GM18867 (cell line): ENCODE data around the gene FUT7.
"Not testable (repeated sequence)": the region's sequence is repeated elsewhere in the genome, so short reads cannot be mapped to it uniquely, and the experiment has no call there.

ENCODE experiments used
- ATAC-seq: cut with Tn5 transposase; IDR thresholded peaks from one replicate; pipeline ENCODE4 v1.9.1; 2021; ENCODE audit warnings: mild to moderate bottlenecking, moderate library complexity; ENCODE audit not compliant: unreplicated experiment

Gene FUT7

DNA sequence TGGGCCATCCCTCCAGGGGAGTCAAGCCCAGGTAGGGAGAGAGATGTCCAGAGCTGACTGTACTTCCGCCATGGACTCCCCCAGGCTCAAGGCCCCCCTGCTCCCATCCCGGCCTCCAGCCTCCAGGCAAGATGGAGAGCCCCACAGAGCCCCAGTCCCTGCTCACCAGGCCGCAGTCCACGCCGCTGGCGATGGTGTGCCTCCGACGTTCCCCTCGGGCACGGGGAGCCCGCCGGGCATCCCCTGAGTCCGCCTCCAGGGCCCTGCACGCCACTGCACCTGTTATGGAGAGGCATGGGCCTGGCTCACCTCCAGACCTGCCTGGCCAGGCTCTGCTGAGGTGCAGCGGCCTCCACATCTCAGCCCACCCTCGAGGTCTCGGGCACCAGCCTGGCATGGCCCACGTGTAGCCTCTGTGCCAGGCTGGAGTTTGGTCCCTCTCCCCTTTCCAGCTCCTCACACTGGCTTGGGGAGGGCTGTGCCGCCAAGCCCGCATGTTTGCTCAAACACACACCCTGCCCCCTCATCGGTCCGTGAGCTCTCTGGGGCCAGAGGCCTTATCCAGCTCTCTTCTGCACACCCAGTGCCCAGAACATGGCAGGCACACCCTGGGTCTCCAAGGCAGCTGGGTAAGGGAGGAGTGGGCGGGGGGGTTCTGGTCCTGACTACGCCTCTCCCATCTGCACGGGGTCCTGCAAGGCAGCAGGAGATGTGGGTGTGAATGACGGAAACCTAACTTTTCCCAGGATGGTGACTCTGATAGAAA lies 34.4 kb upstream of the FUT7 start:
- ATAC-seq = no peak

DNA sequence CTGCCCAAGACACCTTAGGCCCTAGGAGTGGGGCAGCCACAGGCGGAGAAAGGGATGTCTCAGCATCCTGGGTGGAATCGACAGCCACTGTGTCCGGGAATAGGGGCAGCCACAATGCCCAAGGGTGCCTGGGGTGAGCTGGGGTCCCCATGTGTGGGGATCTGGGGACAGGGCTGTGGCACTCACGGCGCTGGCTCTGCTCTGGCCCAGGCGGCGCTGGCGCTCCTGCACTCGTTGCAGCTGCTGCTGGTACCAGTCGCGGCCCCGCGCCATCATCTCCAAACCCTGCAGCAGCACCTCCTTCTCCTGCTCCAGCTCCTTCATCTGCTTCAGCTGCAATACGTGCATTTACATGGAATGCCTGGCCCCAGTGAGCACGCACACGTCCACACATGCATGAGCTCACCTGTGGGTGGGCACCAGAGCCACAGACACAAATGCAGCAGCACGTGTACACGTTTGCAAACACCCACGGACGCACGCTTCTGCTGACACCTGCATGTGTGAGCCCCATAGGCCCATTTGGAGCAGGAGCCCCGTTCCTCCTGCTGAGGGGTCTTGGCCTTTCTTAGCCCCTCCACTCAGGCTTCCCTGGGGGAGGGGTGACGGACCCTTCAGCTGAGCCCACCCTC lies 33.6 kb upstream of the FUT7 start:
- no peak for ATAC-seq

DNA sequence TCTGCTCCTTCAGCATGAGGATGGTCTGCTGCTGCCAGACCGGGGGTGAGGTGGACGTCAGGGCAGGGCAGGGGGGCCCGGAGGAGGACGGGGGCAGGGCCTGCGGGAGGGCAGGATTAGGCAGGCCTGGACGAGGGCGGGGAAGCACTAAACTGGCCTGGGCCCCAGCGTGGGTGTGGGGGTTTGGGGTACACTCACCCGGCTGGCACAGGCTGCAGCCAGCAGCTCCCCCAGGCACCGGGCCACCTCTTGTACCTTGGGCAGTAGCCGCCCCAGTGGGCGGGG lies 32.9 kb upstream of the FUT7 start:
- ATAC-seq = no peak

DNA sequence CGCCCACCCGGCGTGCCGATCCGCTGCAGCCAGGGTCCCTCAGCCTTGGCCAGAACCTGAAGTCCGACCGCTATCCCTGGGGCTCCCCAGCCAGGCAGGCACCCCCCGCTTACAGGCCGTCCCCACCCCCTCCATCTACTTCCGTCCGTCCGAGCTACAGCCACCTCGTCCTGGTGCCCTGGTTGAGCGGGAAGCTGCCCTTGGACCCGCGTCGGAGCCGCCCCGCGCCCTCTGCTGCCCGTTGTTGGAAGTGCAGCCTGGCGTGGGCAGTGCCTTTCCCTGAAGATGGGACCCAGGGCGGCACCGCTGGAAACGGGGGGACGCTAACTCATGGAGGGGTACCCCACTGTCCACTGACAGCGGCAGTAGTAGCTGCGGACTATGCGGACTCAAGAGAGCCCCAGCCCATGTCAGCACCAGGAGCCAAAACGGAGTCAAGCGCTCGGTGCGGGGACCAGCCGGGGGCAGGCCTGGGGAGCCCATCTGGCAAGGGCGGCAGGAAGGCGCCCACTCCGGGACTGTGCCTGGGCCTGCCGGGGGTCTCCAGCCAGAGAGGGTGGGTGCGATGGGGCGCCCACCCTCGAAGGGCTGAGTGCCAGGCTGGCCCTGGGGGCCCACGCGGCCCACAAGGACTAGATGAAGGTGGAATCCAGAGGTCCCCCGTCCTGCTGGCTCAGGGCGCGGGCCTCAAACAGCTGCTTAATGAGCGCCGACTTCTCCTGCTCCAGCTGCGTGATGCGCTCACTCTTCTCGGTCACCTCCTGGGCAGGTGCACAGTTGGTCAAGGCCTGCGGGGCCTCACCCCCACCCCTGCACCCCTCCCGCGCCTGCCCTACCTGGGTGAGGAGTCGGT lies 32.4 kb upstream of the FUT7 start:
- ATAC-seq = no peak

DNA sequence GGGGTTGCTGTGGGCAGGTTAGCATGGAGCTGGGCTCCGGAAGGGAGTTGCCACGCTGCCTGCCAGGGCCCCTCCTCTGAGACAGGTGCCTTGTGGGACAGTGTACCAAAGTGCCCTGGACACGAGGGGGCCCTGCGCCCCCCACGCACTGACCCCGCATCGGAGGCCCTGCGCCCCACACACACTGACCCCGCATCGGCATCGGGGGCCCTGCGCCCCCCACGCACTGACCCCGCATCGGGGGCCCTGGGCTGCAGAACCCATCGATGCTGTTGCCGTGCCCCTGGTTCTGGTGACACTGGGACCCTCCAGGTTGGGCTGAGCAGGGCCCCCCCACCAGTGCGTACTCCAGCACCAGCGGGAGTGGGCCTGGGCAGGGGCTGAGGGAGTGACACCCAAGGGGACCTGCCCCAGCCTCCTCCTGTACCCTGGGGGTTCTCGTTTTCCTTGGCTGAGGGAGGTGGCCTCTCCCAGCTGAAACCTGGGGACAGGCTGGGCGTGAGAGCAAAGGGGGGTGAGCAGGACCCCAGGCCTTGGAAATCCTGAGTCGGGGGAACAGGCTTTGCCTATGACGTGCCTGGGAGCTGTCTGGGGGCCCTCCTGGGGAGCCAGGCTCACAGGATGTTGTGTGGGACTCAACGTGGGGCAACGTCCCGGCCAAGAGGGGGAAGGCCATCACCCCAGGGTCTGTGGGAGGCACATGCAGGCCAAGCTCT lies 31.6 kb upstream of the FUT7 start:
- ATAC-seq = no peak

DNA sequence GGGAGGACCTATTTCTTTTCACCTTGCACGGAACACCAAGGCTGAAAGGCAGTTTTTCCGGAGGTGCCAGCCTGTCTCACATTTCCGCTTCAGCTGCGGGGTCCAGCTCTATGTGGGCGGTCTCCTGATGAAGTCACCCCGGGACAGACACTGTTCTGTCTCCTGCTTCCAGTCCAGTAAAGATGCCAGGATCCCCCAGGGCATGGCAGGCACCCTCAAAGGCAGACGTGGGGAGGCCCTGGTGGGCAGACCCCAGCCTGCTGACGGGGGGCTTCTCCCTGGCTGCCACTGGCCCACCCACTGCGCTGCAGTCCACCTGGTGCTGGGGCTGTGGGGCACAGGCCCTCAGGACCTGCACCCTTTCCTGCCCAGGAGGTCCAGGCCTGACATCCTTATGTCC lies 30.9 kb upstream of the FUT7 start:
- ATAC-seq = not testable (repeated sequence)

DNA sequence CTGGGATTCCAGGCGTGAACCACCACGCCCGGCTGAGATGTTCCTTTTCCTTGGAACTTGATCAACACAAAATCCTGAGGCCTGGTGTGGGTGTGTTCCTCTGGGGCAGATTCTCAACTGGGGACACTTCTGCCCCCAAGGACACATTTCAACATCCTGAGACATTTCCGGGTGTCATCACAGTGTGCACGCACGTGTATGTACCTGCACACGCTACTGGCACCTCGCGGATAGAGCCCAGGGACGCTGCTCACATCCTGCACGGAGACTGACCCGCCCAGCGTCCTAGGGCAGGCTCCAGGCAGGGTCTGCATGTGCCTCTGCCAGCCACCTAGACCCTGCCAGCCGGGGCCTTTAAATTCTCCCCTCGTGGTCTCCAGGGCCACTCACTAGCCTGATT lies 30.5 kb upstream of the FUT7 start:
- no peak for ATAC-seq

DNA sequence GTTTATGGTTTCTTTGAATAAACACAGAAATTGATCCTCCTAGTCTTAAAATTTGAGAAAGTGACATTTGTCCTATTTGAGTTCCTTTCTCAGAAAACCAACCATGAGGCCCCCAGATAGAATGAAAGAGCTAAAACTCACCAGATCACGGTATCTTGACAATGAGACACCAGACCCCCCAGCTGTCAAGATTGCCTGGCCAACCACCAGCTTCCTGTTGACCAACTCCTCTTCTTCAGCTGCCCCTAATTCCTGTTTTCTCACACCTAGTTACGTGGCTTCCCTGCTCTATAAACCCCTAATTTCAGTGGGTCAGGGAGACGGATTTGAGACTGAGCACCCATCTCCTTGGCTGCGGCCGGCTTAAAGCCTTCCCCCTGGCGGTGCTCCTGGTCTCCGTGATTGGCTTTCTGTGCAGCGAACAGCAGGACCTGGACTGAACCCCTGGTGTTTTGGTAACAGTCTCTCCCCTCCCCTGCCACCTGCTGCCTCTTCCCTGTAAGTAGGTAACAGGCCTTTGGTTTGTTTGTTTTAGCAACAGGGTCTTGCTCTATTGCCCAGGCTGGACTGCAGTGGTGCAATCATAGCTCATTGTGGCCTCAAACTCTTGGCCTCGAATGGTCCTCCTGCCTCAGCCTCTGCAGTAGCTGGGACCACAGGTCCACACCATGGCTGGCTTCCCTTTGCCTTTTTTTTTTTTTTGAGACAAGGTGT lies 26.8 kb upstream of the FUT7 start:
- ATAC-seq = no peak

DNA sequence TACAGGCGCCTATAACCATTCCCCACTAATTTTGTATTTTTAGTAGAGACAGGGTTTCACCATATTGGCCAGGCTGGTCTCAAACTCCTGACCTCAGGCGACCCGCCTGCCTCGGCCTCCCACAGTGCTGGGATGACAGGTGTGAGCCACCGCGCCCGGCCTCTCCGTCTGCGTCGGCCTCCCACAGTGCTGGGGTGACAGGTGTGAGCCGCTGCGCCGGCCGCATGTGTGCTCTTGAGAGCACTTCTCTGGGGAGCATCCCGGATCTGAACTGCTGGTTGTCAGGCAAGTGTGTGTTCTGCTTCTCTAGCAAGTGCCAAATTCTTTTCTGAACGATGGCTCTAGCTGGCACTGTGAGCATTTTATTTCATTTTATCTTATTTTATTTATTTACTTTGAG lies 25.7 kb upstream of the FUT7 start:
- no peak for ATAC-seq

DNA sequence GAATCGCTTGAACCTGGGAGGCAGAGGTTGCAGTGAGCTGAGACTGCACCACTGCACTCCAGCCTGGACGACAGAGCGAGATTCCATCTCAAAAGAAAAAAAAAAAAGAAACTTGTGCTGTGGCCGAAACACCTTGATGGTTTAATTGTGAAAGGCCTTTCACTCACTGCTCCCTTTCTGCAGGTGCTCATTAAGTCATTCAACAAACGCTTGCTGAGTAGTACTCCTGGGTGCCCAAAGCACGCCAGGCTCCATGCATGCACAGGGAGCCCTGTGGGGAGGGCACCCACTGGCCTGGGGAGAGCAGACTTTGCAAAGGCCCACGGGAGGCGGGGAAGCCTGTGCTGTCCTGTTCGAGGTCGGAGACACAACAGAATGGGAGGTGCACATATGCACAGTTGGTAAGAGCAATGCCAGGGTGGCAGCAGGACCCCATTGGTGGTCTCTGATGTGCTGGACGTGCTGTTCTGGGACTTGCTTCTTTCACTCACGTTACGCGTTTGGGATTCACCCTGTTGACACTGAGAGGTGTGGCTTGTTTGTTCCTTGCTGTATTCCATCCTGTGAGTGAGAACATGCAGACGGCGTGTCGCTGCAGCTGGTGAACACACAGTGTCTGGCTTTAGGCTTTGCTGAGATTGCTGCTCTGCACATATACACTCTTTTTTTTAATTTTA lies 25.0 kb upstream of the FUT7 start:
- no peak for ATAC-seq

DNA sequence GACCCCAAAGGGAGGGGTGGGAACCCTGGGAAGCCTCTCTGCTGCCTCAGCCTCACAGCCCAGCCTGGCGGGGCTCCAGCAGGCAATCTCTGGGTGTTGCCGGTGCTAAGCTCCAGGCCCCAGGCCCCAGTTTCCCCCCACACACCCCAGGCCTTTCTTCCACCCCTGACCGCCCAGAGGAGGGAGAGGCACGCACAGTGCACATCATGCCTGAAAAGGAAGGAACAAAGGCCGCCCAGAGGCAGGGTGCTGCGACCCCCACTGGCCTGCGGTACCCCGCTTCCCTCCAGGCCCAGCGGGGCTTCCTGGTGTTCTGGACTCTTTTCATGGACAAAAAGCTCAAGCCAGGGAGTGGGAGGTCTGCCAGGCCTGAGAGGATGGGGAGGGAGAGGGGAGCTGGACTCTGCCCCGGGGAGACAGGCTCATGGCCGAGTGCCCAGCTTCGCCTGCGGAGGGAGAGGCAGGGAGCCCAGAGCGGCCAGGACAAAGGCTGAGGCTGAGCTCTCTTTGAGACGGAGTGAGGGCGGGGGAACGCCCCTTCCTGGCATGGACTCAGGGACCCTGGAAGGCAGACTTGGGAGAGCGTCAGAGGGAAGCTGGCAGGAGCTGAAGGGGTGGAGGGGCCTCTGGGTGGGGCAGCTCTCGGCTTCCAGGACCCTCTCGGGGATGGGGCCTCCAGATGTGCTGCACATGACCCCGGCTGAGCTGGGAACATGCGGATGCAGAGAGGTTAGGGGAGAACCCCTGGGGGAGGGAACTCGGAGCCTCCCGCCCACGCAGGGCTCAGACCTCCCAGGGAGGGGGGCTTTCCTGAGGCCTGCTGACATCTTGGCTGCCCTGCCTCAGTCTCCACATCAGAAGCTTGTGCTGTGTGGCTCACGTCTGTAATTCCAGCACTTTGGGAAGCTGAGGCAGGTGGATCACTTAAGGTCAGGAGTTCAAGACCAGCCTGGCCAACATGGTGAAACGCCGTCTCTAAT lies 23.8 kb upstream of the FUT7 start:
- ATAC-seq = no peak

DNA sequence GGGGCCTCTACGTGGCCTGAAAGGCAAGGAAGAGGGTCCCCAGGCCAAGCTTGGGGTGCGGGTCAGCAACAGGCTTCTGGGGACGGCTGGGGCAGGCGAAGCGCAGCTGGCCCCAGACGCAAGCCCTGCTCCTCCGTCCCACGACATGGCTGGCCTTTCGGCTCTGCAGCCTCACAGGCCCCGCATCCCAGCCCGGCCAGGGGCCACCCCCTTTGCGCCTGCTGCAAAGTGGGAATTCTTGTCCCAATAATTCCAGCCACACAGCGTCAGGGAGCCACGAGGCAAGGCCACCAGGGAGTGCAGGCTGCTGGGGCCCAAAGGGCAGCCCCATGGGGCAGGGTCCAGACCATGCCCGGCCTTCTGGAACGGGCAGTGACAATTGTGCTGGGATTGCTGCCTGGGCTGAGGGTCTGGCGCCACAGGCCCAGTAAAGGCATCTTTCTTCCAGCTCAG lies 23.1 kb upstream of the FUT7 start:
- no peak for ATAC-seq

DNA sequence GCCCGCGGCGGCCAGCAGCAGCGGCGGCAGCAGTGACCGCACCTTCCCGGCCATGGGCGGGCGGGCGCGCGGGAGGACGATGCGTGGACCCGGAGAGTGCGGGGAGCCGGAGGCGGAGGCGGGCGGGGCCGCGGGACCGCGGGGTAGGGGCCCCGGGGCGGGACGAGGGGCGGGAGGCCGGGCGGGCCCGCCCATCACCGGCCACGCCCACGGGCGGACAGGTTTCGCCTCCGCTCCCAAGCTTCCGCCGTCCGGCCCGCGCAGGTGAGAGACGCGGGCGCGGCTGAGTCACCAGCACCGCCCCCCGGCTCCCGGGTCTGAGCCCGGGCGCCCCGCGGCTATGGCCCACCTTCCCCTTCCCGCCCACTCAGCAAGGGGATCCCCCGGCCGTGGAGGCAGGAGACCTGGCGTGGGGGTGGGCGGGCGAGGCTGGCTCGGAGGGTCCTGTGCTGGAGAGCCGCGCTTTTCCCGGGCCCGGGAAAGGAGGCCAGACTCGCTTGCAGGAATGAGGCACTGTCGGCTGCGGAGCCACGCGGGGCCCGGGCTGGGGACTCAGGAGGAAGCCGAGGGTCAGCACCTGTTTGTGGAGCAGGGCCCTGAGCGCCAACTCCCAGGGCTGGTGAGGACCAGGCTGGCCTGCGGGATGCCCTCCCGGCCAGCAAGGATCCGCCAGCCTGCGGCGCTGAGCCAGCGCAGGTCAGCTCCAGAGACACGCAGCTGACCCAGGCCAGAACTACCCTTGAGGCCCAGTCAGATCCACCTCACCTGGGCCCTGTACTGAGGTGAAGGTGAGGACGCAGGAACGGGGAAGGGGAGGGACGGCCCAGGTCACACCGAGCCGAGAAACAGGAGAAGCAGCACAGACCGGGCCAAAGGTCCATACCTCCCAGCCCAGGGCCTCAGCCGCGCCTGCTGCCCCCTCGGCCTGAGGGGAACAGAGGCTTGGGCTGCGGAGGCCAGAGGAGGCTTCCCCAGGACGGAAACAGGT lies 22.4 kb upstream of the FUT7 start, which contains the start of gene ENTPD2:
ENTPD2 (minus strand) TSS at position 118 of the 988 bp plus-strand sequence; CDS start at position 54, 64 bp downstream.
- ATAC-seq = no peak

DNA sequence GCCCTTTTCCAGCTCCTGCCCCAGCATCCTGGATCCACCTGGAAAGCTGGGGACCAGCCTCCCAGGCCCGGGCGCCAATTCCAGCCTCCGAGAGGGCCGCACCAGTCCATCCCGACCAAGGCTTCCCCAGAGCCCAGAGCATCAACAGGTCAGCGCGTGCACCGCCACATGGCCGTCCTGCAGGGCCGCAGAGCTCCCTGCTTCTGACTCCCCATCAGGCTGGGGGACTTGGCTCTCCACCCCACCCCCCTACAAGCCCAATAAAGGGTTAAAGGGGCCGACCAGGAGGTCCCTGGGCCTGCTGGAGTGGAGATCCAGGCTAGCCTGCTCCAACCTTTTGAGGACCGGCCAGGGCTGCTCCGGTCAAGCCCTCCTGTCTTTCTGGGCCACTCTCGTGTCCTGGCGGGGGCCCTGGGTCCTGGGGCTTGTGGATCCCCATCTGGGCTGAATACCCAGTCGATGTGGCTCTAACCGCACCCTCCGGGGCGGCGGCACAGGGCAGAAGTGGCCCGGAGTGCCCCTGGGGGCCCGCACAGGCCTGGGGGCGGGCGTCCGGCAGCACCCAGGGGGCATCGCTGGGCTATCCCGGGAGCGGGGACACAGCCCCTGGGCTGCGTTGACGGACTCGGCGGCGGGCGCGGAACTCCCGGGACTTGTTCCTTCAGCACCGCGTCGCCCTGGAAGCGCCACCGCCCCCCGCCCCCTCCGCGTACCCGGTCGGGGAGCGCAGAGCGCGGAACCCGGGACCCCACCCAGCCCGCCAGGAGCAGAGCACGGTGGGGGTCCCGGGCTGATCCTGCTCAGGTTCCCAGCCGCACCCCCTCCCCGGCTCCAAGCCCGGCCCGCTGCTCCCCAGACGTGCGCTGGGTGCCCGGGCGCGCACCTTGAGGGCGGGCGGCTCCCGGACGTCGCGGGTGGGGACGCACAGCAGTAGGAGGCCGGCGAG lies 21.4 kb upstream of the FUT7 start:
- ATAC-seq = no peak

DNA sequence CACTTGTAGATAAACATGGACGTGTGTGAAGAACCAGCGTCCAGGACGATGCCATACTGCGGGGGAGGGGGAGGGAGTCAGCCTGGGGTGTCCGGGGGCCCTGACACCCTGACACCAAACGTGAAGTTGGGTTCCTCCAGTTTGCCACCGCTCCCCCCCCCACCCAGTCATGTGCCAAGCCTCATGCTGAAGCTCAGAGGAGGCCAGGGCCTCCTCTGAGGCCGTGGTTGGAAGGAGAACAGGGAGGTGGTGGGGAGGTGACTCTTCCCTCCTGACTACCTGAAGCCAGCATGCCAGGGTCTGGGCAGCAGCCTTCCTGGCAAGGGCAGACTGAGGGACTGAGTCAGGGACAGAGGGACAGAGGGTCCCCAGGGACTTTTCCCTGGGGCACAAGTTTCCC lies 20.4 kb upstream of the FUT7 start:
- no peak for ATAC-seq

DNA sequence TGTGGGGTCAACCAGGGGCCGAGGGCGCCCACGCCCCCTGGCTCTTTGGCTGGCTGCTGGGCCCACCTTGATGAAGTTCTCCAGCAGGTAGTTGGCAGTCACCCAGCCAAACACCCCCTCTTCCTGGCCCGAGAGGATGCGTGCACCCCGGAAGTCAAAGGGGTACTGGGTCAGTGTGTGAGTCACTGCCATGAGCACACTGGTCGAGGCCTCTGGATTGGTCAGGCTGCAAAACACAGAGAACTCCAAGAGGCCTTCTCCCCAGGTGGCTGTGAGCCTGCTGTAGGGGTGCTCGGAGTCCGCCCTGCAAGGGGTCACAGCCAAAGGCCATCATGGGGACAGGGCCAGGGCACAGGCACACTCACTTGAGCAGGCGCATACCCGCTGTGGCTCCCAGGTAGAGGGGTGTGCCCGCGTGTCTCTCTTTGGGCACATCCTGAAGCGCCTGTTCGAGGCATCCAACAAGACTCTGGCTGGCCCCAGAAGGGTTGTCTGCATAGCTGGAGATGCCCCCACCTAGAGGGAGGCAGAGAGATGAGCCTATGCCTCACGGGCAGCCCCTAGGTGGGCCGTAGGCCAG lies 19.3 kb upstream of the FUT7 start:
- no peak for ATAC-seq
